Kidney epithelial cell (primary cell): ENCODE results near the gene ZBED1. TPM values are rescaled to one million over a fixed set of nuclear protein-coding genes. Genes with fewer than 3 reads are reported as not detected.
"Not testable (repeated sequence)": the region's sequence is repeated elsewhere in the genome, so short reads cannot be mapped to it uniquely, and the experiment has no call there.

Source experiments
- DNase-seq: peaks from one replicate; pipeline ENCODE4 v3.0.0-alpha.2; 2010; ENCODE audit warnings: low read depth
- H3K27me3 ChIP-seq: 2 replicates; pipeline ENCODE4 v1.6.0; 2011; ENCODE audit warnings: low read length; ENCODE audit not compliant: control insufficient read depth, insufficient read depth
- H3K36me3 ChIP-seq: 2 replicates; pipeline ENCODE4 v1.5.1; 2011; ENCODE audit warnings: low read length; ENCODE audit not compliant: control insufficient read depth, insufficient read depth
- H3K4me3 ChIP-seq: 2 replicates; pipeline ENCODE4 v1.5.1; 2011; ENCODE audit warnings: low read depth, mild to moderate bottlenecking, control low read depth, low read length
- total RNA-seq: library from RNA; depleted of rRNA; stranded (reverse); fragments of >200 nt; gene quantifications from 2 replicates; pipeline ENCODE4 v1.2.3, GENCODE V29; 2015
- TF ChIP-seq, protein P1 (sequence below): IDR thresholded peaks from 2 replicates; pipeline ENCODE4 v1.5.1; 2011; ENCODE audit warnings: mild to moderate bottlenecking, moderate library complexity, low read length, control low read depth, inconsistent platforms; ENCODE audit not compliant: insufficient read depth, poor library complexity, severe bottlenecking

ZBED1 gene
- total RNA-seq, 1 donor from 2014 or later = 48.3 TPM

DNA sequence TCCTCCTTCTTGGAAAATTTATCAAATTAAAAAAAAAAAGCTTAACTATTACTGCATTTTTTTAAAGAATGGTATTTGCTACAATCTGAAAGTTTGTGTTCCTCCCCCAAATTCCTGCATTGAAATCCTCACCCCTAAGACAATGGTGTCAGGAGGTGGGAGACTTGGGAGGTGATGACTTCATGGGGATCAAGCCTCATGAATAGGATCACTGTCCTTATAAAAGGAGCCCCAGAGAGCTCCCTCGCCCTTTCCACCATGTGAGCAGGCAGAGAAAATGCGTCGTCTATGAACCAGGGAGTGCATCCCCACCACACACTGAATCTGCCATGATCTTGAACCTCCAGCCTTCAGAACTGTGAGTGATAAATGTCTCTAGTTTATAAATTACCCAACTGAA is 38.0 kb downstream of the ZBED1 start:
- TF ChIP-seq, protein P1, sequence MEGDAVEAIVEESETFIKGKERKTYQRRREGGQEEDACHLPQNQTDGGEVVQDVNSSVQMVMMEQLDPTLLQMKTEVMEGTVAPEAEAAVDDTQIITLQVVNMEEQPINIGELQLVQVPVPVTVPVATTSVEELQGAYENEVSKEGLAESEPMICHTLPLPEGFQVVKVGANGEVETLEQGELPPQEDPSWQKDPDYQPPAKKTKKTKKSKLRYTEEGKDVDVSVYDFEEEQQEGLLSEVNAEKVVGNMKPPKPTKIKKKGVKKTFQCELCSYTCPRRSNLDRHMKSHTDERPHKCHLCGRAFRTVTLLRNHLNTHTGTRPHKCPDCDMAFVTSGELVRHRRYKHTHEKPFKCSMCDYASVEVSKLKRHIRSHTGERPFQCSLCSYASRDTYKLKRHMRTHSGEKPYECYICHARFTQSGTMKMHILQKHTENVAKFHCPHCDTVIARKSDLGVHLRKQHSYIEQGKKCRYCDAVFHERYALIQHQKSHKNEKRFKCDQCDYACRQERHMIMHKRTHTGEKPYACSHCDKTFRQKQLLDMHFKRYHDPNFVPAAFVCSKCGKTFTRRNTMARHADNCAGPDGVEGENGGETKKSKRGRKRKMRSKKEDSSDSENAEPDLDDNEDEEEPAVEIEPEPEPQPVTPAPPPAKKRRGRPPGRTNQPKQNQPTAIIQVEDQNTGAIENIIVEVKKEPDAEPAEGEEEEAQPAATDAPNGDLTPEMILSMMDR = no peak
- Histone ChIP-seq H3K27me3 (no peaks in the 10 kb centered on the region), H3K36me3 (no peaks in the 10 kb centered on the region), H3K4me3 (no peak overlapping the region)
- DNase-seq = no peak

DNA sequence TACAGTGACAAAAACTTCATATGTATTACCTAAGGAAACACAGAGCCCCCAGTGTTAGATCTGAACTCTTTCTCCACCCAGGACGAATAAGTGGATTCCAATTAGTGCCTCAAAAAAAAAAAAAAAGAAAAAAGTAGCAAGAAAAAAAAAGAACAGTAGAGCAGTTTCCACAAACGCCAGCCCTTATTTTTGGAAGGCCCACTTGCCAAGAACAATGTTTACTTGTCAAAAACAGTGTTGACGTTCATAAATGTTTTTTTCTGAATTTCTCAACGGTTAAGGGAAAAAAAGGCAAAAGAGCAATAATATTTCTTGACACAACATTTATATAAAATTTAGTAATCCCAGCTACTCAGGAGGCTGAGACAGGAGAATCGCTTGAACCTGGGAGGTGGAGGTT is 38.7 kb downstream of the ZBED1 start:
- Histone ChIP-seq H3K36me3 (no peaks in the 10 kb centered on the region), H3K4me3 (no peak overlapping the region), H3K27me3 (no peaks in the 10 kb centered on the region)
- no peak for DNase-seq
- TF ChIP-seq, protein P1 = no peak

DNA sequence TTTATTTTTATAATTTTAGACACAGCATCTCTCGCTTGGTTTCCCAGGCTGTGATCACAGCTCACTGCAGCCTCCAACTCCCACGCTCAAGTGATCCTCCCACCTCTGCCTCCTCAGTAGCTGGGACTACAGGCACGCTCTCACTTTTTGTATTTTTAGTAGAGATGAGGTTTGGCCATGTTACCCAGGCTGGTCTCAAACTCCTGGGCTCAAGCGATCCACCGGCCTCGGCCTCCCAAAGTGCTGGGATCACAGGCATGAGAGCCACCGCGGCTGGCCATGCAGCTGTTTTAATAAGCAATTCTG is 39.1 kb downstream of the ZBED1 start:
- Histone ChIP-seq H3K36me3 (no peaks in the 10 kb centered on the region), H3K4me3 (no peak overlapping the region), H3K27me3 (no peaks in the 10 kb centered on the region)
- TF ChIP-seq, protein P1 = no peak
- no peak for DNase-seq

DNA sequence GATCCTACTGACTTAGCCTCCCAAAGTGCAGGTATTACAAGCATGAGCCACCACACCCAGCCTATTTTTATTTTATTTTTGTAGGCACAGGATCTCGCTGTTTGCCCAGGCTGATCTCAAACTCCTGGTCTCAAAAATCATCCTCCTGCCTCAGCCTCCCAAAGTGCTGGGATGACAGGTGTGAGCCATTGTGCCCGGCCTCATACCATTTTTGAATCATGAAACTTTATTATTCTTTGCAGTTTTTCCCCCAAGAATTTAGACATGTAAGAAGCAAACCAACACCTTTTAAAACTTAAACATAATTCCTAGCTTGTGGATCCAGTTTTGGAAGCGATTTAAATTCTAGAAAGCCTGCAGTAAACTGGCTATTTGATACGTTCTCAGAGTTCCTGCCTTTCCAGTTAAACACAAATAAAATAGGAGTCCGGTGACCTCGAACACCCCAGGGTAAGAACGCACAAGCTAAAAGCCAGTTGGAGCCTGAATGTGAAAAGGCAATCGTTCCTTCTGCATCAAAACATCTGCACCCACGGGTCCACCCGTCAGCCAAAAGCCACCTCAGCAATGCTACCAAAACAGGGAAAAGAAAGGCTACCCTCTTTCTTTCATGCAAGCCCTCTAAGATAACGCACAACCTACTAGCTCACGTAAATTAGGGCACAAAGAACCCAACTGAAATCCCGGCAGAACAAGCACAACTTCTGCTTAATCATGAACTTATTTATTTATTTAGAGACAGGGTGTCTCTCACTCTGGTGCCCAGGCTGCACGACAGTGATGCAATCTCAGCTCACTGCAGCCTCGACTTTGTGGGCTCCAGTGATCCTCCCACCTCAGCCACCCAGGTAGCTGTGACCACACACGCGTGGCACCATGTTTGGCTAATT is 39.7 kb downstream of the ZBED1 start:
- H3K4me3 ChIP-seq, H3K36me3 ChIP-seq, DNase-seq, H3K27me3 ChIP-seq: not testable (repeated sequence)

DNA sequence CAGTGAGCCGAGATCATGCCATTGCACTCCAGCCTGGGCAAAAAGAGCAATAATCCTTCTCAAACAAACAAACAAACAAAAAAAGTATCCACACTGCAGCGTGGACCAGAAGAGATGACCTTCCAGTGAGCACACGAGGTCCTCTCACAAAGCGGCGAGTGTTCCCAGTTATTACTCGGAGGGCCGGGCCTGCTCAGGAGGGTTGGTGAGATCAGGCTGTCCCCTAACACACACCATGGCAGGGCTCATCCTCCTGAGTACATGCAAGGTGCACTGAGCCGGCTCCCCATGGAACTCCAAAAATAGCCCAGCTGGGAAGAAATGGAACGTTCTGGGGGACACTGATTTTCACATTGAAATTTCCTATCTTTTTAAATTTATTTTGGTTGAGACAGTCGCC is 40.7 kb downstream of the ZBED1 start:
- not testable (repeated sequence) for H3K4me3 ChIP-seq, DNase-seq, H3K27me3 ChIP-seq, H3K36me3 ChIP-seq

DNA sequence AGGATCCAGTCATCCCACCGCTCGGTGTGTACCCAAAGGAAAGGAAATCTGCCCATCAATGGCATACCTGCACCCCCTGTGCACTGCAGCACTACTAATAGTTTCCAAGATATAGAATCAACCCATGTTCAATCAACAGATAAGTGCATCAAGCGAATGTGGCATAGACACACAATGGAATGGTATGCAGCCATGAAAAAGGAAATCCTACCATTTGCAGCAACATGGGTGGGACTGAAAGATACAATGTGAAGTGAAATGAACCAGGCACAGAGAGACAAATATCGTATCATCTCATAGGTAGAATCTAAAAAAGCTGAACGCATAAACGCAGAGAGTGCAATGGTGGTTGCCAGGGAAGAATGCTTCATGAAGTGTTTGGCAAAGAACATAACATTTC is 42.5 kb downstream of the ZBED1 start:
- DNase-seq = no peak
- Histone ChIP-seq H3K36me3 (no peaks in the 10 kb centered on the region), H3K4me3 (no peak overlapping the region), H3K27me3 (no peaks in the 10 kb centered on the region)
- TF ChIP-seq, protein P1 = no peak
